T-helper 1 cell treated with Interleukin-12 subunit alpha and Interleukin-12 subunit beta and Interleukin-4 antibody, amounts not matched to agents 30 μg/mL and 1 μg/mL, for 36 hours (primary cell): ENCODE measurements around the gene SGCD.

Experiments used
- H3K27ac Mint-ChIP-seq: one replicate; pipeline ENCODE4 v1.8.0; 2021; ENCODE audit warnings: mild to moderate bottlenecking, mixed read lengths
- H3K27me3 Mint-ChIP-seq: one replicate; pipeline ENCODE4 v1.8.0; 2021; ENCODE audit warnings: low read depth, mixed read lengths
- H3K36me3 Mint-ChIP-seq: one replicate; pipeline ENCODE4 v1.8.0; 2021; ENCODE audit warnings: low read depth, mixed read lengths
- H3K4me1 Mint-ChIP-seq: one replicate; pipeline ENCODE4 v1.8.0; 2021; ENCODE audit warnings: low read depth, mixed read lengths
- H3K4me3 Mint-ChIP-seq: one replicate; pipeline ENCODE4 v1.8.0; 2021; ENCODE audit warnings: mild to moderate bottlenecking, moderate library complexity, mixed read lengths
- H3K9me3 Mint-ChIP-seq: one replicate; pipeline ENCODE4 v1.8.0; 2021; ENCODE audit warnings: mixed read lengths

Gene SGCD

DNA sequence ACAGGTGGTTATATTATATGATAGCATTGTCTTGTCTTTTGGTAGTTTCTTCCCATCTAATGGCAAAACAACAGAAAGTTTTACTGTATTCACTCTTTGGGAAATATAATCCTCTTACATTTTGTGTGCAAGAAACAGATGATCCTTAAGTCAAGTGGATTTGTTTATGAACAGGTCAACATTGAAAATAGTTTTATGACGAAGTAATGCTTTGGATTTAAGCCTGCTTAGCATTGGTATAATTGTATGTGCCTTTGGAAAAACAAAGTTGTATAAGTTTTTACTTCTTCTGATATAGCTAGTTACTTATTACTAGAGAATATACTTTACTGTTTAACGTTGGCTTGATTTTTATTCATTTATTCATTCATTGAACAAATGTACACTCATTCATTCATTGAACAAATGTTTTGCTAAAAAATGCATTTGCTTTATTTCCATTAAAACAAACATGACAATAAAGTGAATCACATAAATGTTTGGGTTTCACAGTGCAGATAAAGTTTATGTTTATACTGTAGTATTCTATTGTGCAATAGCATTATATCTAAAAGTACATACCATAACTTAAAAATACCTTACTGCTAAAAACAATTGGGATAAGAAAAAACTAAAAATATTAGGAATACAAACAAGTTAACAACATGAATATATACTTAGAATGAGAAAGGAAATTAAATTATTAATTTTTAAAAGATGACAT is 12.3 kb downstream of the SGCD start:
- H3K4me1 Mint-ChIP-seq, result no peaks in the 10 kb centered on the region
- no peak overlapping the region for H3K27ac Mint-ChIP-seq
- peaks cover 12% of the 10 kb centered on the region for H3K27me3 Mint-ChIP-seq
- no peaks in the 10 kb centered on the region for H3K9me3 Mint-ChIP-seq
- H3K4me3 Mint-ChIP-seq, result no peak overlapping the region
- H3K36me3 Mint-ChIP-seq, result no peaks in the 10 kb centered on the region

DNA sequence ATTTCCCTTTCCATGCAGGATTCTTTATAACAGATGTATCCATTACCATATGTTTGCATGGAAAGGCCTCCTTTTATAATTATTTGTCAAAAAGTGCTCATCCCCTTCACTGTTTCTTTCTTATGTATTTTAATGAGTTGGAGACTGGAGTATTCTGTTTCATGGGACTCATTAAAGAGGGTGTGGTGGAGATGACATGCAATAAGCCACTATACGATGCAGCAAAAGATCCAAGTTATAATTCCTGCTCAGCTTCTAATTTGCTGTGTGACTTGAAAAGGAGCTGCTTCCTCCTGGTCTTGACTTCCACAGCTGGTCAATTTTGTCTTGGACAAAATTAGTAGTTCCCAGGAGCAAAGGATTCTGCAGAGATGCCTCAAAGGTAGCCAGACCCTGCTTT is 13.9 kb downstream of the SGCD start:
- H3K4me1 Mint-ChIP-seq, result no peaks in the 10 kb centered on the region

DNA sequence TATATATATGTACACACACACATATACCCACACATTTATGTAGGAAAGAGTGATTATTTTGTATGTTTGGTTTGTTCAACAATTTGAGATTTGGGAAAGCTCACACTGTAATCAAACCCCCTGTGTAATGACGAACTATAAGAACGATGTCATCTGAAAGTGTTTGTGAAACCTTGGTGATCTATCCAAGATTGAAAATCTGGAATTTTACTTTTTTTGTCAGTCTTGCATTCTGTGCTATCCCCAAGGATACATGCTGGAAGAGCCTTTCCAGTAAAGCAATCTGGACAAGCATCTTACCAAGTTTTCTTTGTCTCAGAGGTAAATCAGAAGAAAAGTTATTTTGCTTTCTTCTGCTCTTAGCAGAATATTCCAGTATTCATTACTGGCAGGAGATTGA is 23.3 kb downstream of the SGCD start:
- Mint-ChIP-seq H3K27ac (no peak overlapping the region), H3K4me1 (no peaks in the 10 kb centered on the region), H3K4me3 (no peak overlapping the region), H3K9me3 (no peaks in the 10 kb centered on the region), H3K36me3 (no peaks in the 10 kb centered on the region), H3K27me3 (no peaks in the 10 kb centered on the region)

More for the DNA sequence above, 13.9 kb downstream of the SGCD start:
- Mint-ChIP-seq H3K9me3 (no peaks in the 10 kb centered on the region), H3K36me3 (no peaks in the 10 kb centered on the region), H3K4me3 (no peak overlapping the region), H3K27me3 (peaks cover 7% of the 10 kb centered on the region), H3K27ac (no peak overlapping the region)

- H3K9me3 Mint-ChIP-seq, result no peaks in the 10 kb centered on the region
- H3K4me1 Mint-ChIP-seq, result no peaks in the 10 kb centered on the region
- H3K36me3 Mint-ChIP-seq, result no peaks in the 10 kb centered on the region
- no peak overlapping the region for H3K4me3 Mint-ChIP-seq
- no peak overlapping the region for H3K27ac Mint-ChIP-seq
- peaks cover 4% of the 10 kb centered on the region for H3K27me3 Mint-ChIP-seq
Observed at GRCh38 chr5:156351423-156351822, 24.5 kb downstream of the SGCD start.

- Mint-ChIP-seq H3K9me3 (no peaks in the 10 kb centered on the region), H3K4me1 (no peaks in the 10 kb centered on the region), H3K27me3 (peaks cover 7% of the 10 kb centered on the region), H3K36me3 (no peaks in the 10 kb centered on the region), H3K4me3 (no peak overlapping the region), H3K27ac (no peak overlapping the region)
Observed at GRCh38 chr5:156354571-156354970, 27.6 kb downstream of the SGCD start.

- Mint-ChIP-seq H3K9me3 (no peaks in the 10 kb centered on the region), H3K27ac (no peak overlapping the region), H3K36me3 (no peaks in the 10 kb centered on the region), H3K27me3 (peaks cover 7% of the 10 kb centered on the region), H3K4me3 (no peak overlapping the region), H3K4me1 (no peaks in the 10 kb centered on the region)
Observed at GRCh38 chr5:156356238-156356637, 29.3 kb downstream of the SGCD start.

DNA sequence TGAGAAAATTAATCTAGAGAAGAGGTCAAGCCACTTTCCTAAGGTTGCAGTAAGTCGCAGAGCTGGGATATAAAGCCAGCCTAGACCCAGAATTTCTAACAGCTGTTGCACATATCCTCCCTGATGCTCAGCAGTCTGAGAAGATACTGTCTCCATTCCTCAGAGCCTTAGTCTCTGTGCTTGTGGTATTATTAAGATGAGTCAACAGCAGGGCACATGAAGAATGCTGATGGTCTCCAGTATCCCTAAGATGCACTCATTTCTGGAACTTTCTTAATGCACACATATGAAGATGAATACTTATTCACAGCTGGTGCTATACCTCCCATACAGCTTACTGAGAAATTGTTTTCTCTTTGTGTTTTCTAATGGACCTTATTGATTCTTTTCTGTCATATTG is 32.5 kb downstream of the SGCD start:
- no peaks in the 10 kb centered on the region for H3K9me3 Mint-ChIP-seq
- H3K36me3 Mint-ChIP-seq, result no peaks in the 10 kb centered on the region
- no peak overlapping the region for H3K4me3 Mint-ChIP-seq
- H3K27me3 Mint-ChIP-seq, result peaks cover 13% of the 10 kb centered on the region
- H3K27ac Mint-ChIP-seq, result no peak overlapping the region
- no peaks in the 10 kb centered on the region for H3K4me1 Mint-ChIP-seq

DNA sequence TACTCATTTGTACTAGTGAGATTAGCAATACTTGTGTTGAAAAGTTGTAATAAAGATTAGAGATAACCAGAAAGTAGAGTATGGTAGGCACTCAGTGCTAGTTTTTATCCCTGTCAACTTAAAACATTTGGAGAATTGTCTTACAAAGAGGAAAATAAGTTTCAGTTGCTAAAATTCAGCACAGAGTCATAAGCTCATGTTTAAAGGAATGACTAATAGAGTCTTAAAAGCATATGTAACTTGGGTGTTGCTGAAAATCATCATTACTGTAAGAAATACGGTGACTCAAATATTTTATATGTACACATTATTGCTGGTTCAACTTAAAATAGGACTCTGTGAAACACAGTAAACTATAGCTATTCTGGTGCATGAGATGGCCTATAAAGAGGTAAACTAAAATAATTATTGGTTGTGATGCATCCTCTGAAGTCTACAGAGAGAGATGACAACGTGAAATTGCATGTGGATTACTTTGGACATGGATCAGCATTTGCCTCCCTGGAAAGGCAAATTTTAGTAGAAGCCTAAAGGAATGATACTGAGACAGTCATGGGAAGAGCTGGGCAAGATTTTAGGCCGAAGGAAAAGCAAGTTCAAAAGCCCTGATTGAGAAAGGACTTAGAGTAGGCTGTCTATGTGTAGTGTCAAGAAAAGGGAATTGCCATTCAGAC is 34.6 kb downstream of the SGCD start:
- no peak overlapping the region for H3K27ac Mint-ChIP-seq
- H3K4me1 Mint-ChIP-seq, result no peaks in the 10 kb centered on the region
- H3K9me3 Mint-ChIP-seq, result no peaks in the 10 kb centered on the region
- H3K36me3 Mint-ChIP-seq, result no peaks in the 10 kb centered on the region
- peaks cover 8% of the 10 kb centered on the region for H3K27me3 Mint-ChIP-seq
- no peak overlapping the region for H3K4me3 Mint-ChIP-seq

GRCh38 chr5:156363861-156364260 is 36.9 kb downstream of the SGCD start:
- Mint-ChIP-seq H3K36me3 (no peaks in the 10 kb centered on the region), H3K9me3 (no peaks in the 10 kb centered on the region), H3K4me1 (no peaks in the 10 kb centered on the region), H3K4me3 (no peak overlapping the region), H3K27me3 (peaks cover 6% of the 10 kb centered on the region), H3K27ac (no peak overlapping the region)

DNA sequence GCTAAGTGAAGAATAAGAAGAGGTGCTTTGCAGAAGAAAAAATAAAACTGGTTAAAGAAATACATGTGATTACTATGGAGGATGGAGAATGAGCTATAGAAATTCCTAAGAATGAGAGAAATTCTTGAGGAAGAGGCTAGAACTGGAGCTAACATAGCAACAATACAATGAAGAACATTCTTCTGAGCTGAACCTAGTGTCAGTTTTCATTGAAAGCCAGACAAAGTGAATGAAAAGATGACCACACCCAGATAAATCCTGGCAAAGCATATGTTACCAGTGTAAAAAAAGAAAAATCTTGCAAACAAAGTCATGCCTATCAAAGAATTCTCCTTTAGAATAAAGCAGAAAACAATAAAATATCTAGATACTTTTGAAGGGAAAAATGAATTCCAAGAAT is 39.6 kb downstream of the SGCD start:
- Mint-ChIP-seq H3K27ac (no peak overlapping the region), H3K4me1 (no peaks in the 10 kb centered on the region), H3K9me3 (no peaks in the 10 kb centered on the region), H3K36me3 (no peaks in the 10 kb centered on the region), H3K4me3 (no peak overlapping the region), H3K27me3 (peaks cover 6% of the 10 kb centered on the region)

GRCh38 chr5:156367597-156367996 is 40.6 kb downstream of the SGCD start:
- no peak overlapping the region for H3K27ac Mint-ChIP-seq
- H3K4me1 Mint-ChIP-seq, result no peaks in the 10 kb centered on the region
- no peak overlapping the region for H3K4me3 Mint-ChIP-seq
- H3K36me3 Mint-ChIP-seq, result no peaks in the 10 kb centered on the region
- peaks cover 7% of the 10 kb centered on the region for H3K27me3 Mint-ChIP-seq
- no peaks in the 10 kb centered on the region for H3K9me3 Mint-ChIP-seq

GRCh38 chr5:156375895-156376495 is 49.0 kb downstream of the SGCD start:
- Mint-ChIP-seq H3K9me3 (no peaks in the 10 kb centered on the region), H3K4me1 (peaks cover 1% of the 10 kb centered on the region), H3K27ac (no peak overlapping the region), H3K36me3 (no peaks in the 10 kb centered on the region), H3K27me3 (peaks cover 28% of the 10 kb centered on the region), H3K4me3 (no peak overlapping the region)

DNA sequence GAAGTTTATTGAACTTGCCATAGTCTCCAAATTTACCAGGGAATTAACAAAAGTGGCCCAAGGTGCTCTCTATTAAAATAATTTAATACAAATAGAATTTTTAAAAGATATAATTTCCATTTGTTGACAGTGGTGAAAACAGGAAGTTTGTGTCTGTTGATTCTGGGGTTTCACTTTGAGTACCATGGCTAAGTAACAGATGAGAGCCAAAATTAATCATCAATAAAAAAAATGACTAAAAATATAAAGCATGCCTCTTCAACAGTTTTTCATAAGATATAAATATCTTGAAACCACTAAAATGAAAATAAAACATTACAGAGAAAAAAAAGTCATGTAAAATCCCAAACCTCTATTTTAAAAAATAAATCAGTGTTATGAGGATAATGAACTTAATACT is 49.8 kb downstream of the SGCD start:
- Mint-ChIP-seq H3K27me3 (peaks cover 28% of the 10 kb centered on the region), H3K4me3 (no peak overlapping the region), H3K4me1 (peaks cover 1% of the 10 kb centered on the region), H3K27ac (no peak overlapping the region), H3K9me3 (no peaks in the 10 kb centered on the region), H3K36me3 (no peaks in the 10 kb centered on the region)

GRCh38 chr5:156378159-156378558 is 51.2 kb downstream of the SGCD start:
- Mint-ChIP-seq H3K4me3 (no peak overlapping the region), H3K36me3 (no peaks in the 10 kb centered on the region), H3K27ac (no peak overlapping the region), H3K9me3 (no peaks in the 10 kb centered on the region), H3K4me1 (peaks cover 1% of the 10 kb centered on the region), H3K27me3 (peaks cover 23% of the 10 kb centered on the region)

- H3K4me1 Mint-ChIP-seq, result peaks cover 1% of the 10 kb centered on the region
- no peaks in the 10 kb centered on the region for H3K36me3 Mint-ChIP-seq
- H3K27me3 Mint-ChIP-seq, result peaks cover 26% of the 10 kb centered on the region
- no peak overlapping the region for H3K4me3 Mint-ChIP-seq
- H3K27ac Mint-ChIP-seq, result no peak overlapping the region
- H3K9me3 Mint-ChIP-seq, result no peaks in the 10 kb centered on the region
Observed at GRCh38 chr5:156379206-156379605, 52.2 kb downstream of the SGCD start.
